ENCODE data around the gene PRKCD. TPM values are rescaled to one million over a fixed set of nuclear protein-coding genes. Genes with fewer than 3 reads are reported as not detected.

PRKCD gene
- total RNA-seq, 2 experiments from 2014 or later = 19.9 to 23.5 TPM

DNA sequence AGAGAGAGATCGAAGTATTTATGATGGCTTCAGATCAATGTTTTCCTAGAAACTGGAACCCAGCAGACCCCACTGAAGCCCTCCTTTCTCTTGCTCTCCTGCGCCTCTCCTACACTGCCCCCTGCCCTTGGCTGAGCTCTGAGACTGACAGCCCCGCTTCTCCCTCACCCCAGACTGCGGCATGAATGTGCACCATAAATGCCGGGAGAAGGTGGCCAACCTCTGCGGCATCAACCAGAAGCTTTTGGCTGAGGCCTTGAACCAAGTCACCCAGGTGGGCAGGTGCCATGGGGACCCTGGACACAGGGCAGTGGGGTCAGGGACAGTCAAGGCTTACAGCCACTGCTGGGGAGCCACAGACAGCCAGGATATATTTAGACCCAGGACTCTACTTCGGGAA lies 23.7 kb downstream of the PRKCD start:
- no peak for DNase-seq
- Mint-ChIP-seq H3K27me3 (no peaks in the 10 kb centered on the region), H3K4me3 (no peak overlapping the region), H3K36me3 (ENCODE audit: low read depth) (peaks cover 6% of the 10 kb centered on the region), H3K9me3 (no peaks in the 10 kb centered on the region), H3K4me1 (no peaks in the 10 kb centered on the region), H3K27ac (peak overlapping the region; percentile 54)
- ChIA-PET CTCF (interaction anchor here (1.0 kb wide), 1 partner anchor 24 kb away, joined by 3 read pairs; the partner anchor contains the start of gene PRKCD), POLR2A (no interaction called here)

DNA sequence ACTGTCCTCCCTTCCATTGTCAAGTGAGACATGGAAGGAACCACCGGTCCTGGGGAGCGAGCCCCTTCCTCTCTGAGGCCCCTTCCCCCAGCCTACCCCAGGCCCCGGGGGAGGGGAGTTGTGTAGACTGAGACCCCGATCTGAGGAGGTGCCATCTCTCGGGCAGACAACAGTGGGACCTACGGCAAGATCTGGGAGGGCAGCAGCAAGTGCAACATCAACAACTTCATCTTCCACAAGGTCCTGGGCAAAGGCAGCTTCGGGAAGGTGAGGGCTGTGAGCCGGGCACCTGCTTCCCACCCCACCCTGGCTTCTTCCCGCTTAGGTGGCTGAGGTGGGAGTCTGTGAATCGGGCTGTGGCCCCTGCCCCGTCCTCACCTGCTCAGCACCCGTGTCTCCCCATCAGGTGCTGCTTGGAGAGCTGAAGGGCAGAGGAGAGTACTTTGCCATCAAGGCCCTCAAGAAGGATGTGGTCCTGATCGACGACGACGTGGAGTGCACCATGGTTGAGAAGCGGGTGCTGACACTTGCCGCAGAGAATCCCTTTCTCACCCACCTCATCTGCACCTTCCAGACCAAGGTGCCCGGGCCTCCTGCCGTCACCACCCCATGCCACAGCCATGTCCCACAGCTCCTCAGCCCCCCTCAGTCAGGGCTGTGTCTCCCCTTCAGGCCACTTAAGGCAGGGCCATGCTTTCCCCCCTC lies 24.9 kb downstream of the PRKCD start:
- ChIA-PET CTCF (interaction anchor here (0.8 to 1.2 kb wide), 2 partner anchors 14 to 54 kb away, joined by 3 read pairs; no protein-coding TSS in a partner anchor), POLR2A (no interaction called here)
- Mint-ChIP-seq H3K27ac (no peak overlapping the region), H3K4me1 (no peaks in the 10 kb centered on the region), H3K27me3 (no peaks in the 10 kb centered on the region), H3K9me3 (no peaks in the 10 kb centered on the region), H3K4me3 (no peak overlapping the region), H3K36me3 (ENCODE audit: low read depth) (peaks cover 9% of the 10 kb centered on the region)
- no peak for DNase-seq

DNA sequence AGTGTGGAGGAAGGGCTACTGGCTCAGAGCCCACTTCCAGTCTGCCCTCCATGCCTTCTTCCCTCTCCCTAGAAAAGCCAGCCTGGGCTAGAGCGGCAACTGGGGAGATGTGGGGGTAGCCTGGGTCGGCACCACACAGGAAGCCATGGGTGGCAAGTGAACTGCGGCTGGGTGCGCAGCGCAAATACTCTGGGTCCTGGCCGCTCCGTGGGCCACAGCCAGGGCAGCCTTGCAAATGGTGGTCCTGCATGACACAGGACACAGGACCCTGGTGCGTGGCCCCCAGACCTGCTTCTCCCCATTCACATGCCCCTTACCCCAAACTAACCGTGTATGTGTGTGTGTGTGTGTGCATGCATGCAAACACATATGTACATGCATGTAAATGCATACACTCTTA lies 25.7 kb downstream of the PRKCD start:
- DNase-seq = no peak
- POLR2A ChIA-PET = no interaction called here
- no peaks in the 10 kb centered on the region for H3K9me3 Mint-ChIP-seq
- H3K27ac Mint-ChIP-seq = no peak overlapping the region
- H3K4me3 Mint-ChIP-seq = no peak overlapping the region
- H3K27me3 Mint-ChIP-seq = no peaks in the 10 kb centered on the region
- H3K4me1 Mint-ChIP-seq = no peaks in the 10 kb centered on the region
- CTCF ChIA-PET = interaction anchor here (1.0 to 1.3 kb wide), 3 partner anchors 9 to 446 kb away, joined by 3 to 6 read pairs (median 4); no protein-coding TSS in a partner anchor
- peaks cover 9% of the 10 kb centered on the region for H3K36me3 Mint-ChIP-seq (ENCODE audit: low read depth)

DNA sequence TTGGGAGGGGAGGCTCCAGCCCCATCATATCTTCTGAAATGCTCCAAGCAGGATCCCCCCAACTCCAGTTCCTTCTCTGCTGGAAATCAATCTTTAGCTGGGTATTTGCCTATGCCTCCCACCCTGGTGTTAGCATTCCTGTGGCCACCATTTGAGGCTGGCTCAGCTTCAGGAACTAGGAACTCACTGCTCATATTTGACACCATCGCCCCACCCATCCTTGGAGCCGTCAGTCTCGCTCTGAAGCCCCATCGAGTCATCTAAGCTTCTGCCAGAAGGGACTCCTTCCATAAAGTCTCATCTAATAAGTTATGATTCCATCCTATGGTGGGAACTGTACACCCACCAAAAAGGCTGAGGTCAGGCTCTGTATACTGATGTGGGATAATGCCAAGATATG lies 26.4 kb downstream of the PRKCD start:
- no peaks in the 10 kb centered on the region for H3K9me3 Mint-ChIP-seq
- ChIA-PET POLR2A (no interaction called here), CTCF (interaction anchor here (0.6 to 1.3 kb wide), 5 partner anchors 9 to 447 kb away, joined by 3 to 6 read pairs (median 4); no protein-coding TSS in a partner anchor)
- DNase-seq = no peak
- no peak overlapping the region for H3K27ac Mint-ChIP-seq
- peaks cover 9% of the 10 kb centered on the region for H3K36me3 Mint-ChIP-seq (ENCODE audit: low read depth)
- H3K4me1 Mint-ChIP-seq = no peaks in the 10 kb centered on the region
- no peaks in the 10 kb centered on the region for H3K27me3 Mint-ChIP-seq
- no peak overlapping the region for H3K4me3 Mint-ChIP-seq

DNA sequence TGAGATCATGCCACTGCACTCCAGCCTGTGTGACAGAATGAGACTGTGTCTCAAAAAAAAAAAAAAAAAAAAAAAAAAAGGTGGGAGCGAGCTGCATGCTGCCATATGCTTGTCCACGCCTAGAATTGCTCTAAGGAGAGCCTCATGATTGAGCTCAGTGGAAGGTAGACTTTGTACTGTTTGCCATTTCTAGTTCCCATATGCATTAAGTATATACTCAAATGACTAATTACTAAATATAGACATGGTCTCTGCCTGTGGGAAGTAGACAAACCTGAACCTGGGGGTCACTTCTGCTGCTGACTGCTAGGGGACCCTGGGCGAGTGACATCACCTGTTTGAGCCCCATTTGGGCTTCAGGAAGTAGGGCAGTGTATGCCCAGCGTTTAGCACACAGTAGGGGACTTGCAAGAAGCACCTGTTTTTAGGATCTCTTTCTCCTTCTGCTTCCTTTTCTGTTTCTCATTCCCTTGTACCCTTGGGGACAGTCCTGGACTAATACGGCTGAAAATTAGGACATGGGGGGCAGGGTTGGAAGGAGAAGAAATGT lies 27.2 kb downstream of the PRKCD start:
- H3K36me3 Mint-ChIP-seq (ENCODE audit: low read depth) = peaks cover 9% of the 10 kb centered on the region

DNA sequence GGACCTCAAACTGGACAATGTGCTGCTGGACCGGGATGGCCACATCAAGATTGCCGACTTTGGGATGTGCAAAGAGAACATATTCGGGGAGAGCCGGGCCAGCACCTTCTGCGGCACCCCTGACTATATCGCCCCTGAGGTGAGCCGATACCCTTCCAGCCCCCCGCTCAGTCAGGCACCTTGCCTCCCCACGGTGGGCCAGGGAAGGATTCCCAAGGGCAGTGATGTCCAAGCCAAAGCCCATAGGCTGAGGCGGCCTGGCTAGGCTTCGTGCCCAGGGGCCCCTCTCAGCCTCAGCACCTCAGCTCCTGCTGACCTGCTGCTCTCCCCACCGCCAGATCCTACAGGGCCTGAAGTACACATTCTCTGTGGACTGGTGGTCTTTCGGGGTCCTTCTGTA lies 27.7 kb downstream of the PRKCD start:
- H3K4me3 Mint-ChIP-seq = no peak overlapping the region
- no peaks in the 10 kb centered on the region for H3K27me3 Mint-ChIP-seq
- H3K9me3 Mint-ChIP-seq = no peaks in the 10 kb centered on the region
- peaks cover 4% of the 10 kb centered on the region for H3K4me1 Mint-ChIP-seq
- ChIA-PET CTCF (no interaction called here), POLR2A (no interaction called here)
- no peak for DNase-seq
- H3K27ac Mint-ChIP-seq = no peak overlapping the region
- H3K36me3 Mint-ChIP-seq (ENCODE audit: low read depth) = peaks cover 9% of the 10 kb centered on the region

More for the DNA sequence above, 27.2 kb downstream of the PRKCD start:
- H3K27ac Mint-ChIP-seq = no peak overlapping the region
- H3K4me1 Mint-ChIP-seq = peaks cover 4% of the 10 kb centered on the region
- ChIA-PET POLR2A (no interaction called here), CTCF (interaction anchor here (0.7 to 1.3 kb wide), 2 partner anchors 8 to 24 kb away, joined by 4 read pairs; no protein-coding TSS in a partner anchor)
- H3K9me3 Mint-ChIP-seq = no peaks in the 10 kb centered on the region
- DNase-seq = no peak
- H3K4me3 Mint-ChIP-seq = no peak overlapping the region
- no peaks in the 10 kb centered on the region for H3K27me3 Mint-ChIP-seq

DNA sequence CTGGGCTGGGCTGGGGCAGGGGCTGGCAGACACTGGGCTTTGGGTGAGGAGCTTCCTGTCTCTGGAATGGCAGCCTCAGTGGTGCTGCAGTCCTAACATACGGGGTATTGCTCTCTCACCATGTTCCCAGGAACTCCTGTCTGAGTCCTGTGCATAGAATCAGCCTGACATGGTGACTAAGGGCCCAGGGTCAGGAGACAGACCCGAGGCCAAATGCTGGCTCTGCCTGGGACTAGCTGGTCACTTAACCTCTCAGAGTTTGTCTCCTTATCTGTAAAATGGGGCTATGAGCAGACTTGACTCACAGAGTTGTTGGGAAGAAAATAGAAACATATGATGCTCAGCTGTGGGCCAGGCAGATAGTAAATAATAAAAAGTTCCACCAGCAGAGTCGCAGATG lies 28.3 kb downstream of the PRKCD start:
- Mint-ChIP-seq H3K4me1 (peaks cover 4% of the 10 kb centered on the region), H3K27ac (no peak overlapping the region), H3K9me3 (no peaks in the 10 kb centered on the region), H3K4me3 (no peak overlapping the region), H3K36me3 (ENCODE audit: low read depth) (peaks cover 9% of the 10 kb centered on the region), H3K27me3 (no peaks in the 10 kb centered on the region)
- no peak for DNase-seq
- CTCF ChIA-PET = interaction anchor here (0.9 kb wide), 1 partner anchor 55 kb away, joined by 3 read pairs; no protein-coding TSS in a partner anchor
- POLR2A ChIA-PET = no interaction called here

DNA sequence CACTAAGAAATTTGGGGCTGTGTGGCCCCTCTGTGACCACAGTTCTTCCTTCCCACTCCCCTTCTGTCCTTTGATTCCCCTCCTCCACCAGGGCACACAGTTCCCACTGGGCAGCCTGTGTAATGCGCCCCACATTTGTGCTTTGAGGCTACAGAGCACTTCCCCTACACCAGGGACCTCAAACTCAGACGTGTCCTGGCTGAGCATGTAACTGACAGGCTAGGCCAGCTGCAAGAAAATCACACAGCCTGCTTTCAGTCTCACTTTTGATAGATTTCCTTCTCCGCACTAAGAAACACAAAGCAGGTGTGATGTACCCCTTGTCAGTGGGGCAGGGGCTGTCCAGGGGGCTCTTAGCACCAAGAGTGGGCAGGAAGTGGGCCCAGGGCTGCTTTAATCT lies 29.6 kb downstream of the PRKCD start:
- Mint-ChIP-seq H3K4me3 (no peak overlapping the region), H3K27ac (peak overlapping the region; percentile 63), H3K36me3 (ENCODE audit: low read depth) (peaks cover 3% of the 10 kb centered on the region), H3K4me1 (peaks cover 8% of the 10 kb centered on the region), H3K27me3 (no peaks in the 10 kb centered on the region), H3K9me3 (no peaks in the 10 kb centered on the region)
- DNase-seq = no peak
- POLR2A ChIA-PET = no interaction called here
- CTCF ChIA-PET = interaction anchor here (0.7 to 1.9 kb wide), 3 partner anchors 14 to 30 kb away, joined by 3 to 4 read pairs (median 3); partner anchors contain the start of gene PRKCD

DNA sequence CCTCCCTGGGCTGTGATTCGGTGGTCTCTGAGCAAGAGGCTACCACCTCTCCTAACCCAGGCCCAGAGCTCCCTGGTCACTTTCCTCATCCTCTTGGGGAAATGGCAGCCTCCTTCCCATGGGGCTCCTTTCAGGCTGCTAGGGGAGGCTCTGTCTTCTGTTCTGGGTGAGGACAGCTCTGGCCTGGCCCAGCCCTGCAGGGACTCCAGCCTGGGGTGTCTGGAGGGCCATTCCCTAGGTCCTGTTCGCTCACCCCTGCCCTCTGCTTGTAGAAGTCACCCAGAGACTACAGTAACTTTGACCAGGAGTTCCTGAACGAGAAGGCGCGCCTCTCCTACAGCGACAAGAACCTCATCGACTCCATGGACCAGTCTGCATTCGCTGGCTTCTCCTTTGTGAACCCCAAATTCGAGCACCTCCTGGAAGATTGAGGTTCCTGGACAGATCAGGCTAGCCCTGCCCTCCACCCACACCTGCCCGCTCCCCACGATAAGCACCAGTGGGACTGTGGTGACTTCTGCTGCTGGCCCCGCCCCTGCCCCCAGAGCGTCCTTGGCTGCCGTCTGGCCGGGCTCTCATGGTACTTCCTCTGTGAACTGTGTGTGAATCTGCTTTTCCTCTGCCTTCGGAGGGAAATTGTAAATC lies 30.9 kb downstream of the PRKCD start:
- H3K9me3 Mint-ChIP-seq = no peaks in the 10 kb centered on the region
- H3K4me3 Mint-ChIP-seq = no peak overlapping the region
- no peaks in the 10 kb centered on the region for H3K27me3 Mint-ChIP-seq
- no peak overlapping the region for H3K27ac Mint-ChIP-seq
- DNase-seq = no peak
- ChIA-PET POLR2A (interaction anchor here (0.5 kb wide), 1 partner anchor 156 kb away, joined by 3 read pairs; no protein-coding TSS in a partner anchor), CTCF (interaction anchor here (0.7 to 1.9 kb wide), 5 partner anchors 16 to 82 kb away, joined by 3 to 4 read pairs (median 3); partner anchors contain the start of gene PRKCD)
- H3K4me1 Mint-ChIP-seq = peaks cover 12% of the 10 kb centered on the region
- H3K36me3 Mint-ChIP-seq (ENCODE audit: low read depth) = peaks cover 3% of the 10 kb centered on the region

DNA sequence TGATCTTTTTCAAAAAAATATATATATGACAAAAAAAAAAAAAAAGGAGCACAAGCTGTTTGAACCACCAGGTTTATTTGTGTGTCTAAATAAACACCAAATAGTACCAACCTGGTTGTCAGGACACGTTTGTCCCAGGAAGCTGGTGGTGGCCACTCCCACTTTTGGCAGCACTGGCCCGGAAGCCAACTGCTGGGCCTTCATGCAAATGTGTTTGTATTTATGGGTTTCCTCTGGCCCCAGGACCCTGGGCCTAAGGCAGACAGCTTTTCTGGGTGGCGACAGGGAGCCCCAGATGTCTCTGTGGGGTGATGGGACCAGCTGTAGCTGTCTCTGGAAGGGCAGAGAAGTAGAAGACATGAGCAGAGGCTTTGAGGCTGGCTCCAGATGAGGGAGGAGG lies 31.6 kb downstream of the PRKCD start:
- Mint-ChIP-seq H3K27ac (no peak overlapping the region), H3K36me3 (ENCODE audit: low read depth) (peaks cover 3% of the 10 kb centered on the region), H3K27me3 (no peaks in the 10 kb centered on the region), H3K9me3 (no peaks in the 10 kb centered on the region), H3K4me1 (peaks cover 12% of the 10 kb centered on the region), H3K4me3 (no peak overlapping the region)
- CTCF ChIA-PET = interaction anchor here (0.6 to 1.2 kb wide), 4 partner anchors 34 to 674 kb away, joined by 3 read pairs; no protein-coding TSS in a partner anchor
- POLR2A ChIA-PET = no interaction called here
- DNase-seq = no peak

DNA sequence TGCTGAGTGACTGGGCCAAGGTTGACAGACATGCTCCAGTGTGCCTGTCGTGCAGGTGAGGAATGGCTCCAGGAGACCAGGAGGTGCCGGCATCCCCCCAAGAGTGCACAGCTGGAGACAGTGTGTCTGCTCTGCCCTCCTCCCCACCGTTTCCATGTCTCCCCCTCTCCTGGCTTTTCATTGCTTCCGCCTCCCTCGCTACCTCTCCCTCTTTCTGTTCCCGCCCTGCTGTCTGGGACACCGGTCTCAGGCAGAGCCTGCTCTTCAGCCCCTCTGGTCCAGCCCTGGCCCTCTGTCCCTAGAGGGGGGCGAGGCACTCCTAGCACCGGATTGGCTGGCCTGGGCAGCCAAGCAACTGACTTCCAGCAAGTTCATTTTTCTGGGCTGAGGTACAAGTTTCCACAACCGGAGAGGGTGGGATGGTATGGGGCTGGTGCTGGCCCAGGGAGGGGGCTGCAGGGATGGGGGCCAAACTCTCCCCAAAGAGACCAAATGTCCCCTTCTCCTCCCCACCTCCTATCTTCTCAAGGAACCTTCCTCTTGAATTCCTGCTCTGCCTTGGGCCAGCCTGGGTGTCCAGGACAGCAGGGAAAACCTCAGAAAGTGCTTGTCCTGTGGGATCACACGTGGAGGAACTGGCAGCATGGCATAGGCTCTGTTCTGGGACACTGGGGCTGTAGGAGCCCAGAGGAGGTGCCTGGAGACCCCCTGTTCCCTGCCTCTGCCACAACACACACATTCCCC lies 32.6 kb downstream of the PRKCD start:
- Mint-ChIP-seq H3K27ac (no peak overlapping the region), H3K4me3 (no peak overlapping the region), H3K27me3 (no peaks in the 10 kb centered on the region), H3K9me3 (no peaks in the 10 kb centered on the region), H3K36me3 (ENCODE audit: low read depth) (peaks cover 3% of the 10 kb centered on the region), H3K4me1 (peaks cover 12% of the 10 kb centered on the region)
- CTCF ChIA-PET = interaction anchor here (0.6 to 3.5 kb wide), 6 partner anchors 33 to 673 kb away, joined by 3 to 31 read pairs (median 3); no protein-coding TSS in a partner anchor
- POLR2A ChIA-PET = no interaction called here
- no peak for DNase-seq

DNA sequence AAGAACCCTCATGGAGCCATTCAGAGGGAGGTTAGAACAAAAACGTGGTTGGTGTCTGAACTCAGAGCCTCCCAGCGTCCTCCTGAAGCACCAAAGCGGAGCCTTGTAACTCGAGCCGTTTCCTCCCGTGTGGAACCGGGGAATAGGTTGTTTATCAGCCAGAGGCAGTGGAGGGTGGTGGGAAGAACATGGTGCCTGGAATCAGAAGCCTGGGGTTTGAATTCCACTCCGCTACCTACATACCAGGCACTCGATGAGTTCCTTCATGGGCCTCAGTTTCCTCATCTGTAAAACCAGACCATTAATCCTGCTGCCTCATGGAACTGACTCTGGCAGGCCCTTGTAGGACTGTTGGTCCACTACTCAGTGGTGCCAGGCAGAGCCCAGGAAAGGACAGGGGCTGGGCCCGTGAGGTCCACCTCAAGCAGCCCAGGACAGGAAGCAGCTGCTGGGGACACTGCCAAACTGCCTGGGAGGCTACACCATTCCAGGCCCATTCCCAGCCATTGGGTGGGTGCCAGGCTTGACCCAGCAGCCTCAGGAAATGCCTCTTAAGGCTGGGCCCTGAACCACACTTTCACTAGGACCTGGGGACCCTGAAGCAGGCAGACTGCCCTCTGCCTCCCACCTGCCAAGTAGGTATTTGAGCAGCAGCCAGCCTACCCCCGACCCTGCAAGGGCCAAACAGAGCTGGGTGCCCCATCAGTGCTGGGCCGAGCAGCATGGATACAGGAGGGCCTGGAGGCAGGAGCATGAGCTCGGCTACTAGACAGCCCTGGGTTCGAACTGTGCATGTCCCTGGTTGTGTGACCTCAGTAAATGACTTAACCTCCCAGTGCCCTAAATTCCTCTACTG lies 33.4 kb downstream of the PRKCD start:
- ChIA-PET CTCF (interaction anchor here (0.6 to 3.5 kb wide), 15 partner anchors 10 to 449 kb away, joined by 3 to 31 read pairs (median 6); no protein-coding TSS in a partner anchor), POLR2A (no interaction called here)
- Mint-ChIP-seq H3K27ac (no peak overlapping the region), H3K4me1 (peaks cover 12% of the 10 kb centered on the region), H3K4me3 (no peak overlapping the region), H3K36me3 (ENCODE audit: low read depth) (peaks cover 3% of the 10 kb centered on the region), H3K9me3 (no peaks in the 10 kb centered on the region), H3K27me3 (no peaks in the 10 kb centered on the region)
- DNase-seq = no peak
